GM12878 (cell line): ENCODE data around the gene BBS9.

Experiments used
- MYC ChIP-seq: IDR thresholded peaks from 2 replicates; pipeline ENCODE4 v1.6.1; 2011; ENCODE audit warnings: mild to moderate bottlenecking, low read length, moderate library complexity, inconsistent platforms; ENCODE audit not compliant: insufficient read depth, insufficient replicate concordance, insufficient read length, severe bottlenecking
- TAF1 ChIP-seq: IDR thresholded peaks from 2 replicates; pipeline ENCODE4 v1.6.1; 2011; ENCODE audit warnings: mild to moderate bottlenecking, low read depth, low read length, borderline replicate concordance

- no peak for TF ChIP-seq MYC
- TF ChIP-seq TAF1 = no peak
These were observed 505.2 kb downstream of the BBS9 start for GRCh38 chr7:33634606-33635005.
